ENCODE data around the gene ATXN10.
"Not testable (repeated sequence)": the region's sequence is repeated elsewhere in the genome, so short reads cannot be mapped to it uniquely, and the experiment has no call there.

Gene ATXN10

GRCh38 chr22:45678961-45679912 lies 7.6 kb downstream of the ATXN10 start:
- peak; percentile 79 for DNase-seq (ENCODE audit: low read depth)

- no peak for DNase-seq (ENCODE audit: low read depth)
These were observed 9.5 kb downstream of the ATXN10 start for GRCh38 chr22:45680932-45681700.

DNA sequence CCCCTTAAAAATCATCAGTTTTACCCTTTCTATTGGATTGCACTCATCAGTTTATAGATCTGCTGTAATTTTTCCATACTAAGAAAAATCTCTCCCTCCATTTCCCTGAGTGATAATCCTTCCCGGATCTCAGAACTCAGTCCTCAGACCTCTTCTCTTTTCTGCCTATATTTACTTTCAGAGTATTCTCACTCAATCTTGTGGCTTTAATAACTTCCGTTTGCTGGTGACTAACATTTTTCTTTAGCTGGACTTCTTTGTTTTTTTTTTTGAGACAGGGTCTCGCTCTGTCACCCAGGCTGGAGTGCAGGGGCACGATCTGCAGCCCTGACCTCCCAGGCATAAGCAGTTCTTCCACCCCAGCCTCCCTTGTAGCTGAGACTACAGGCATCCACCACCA lies 10.4 kb downstream of the ATXN10 start:
- DNase-seq (ENCODE audit: low read depth), result no peak

GRCh38 chr22:45682773-45683172 lies 11.1 kb downstream of the ATXN10 start:
- DNase-seq (ENCODE audit: low read depth), result not testable (repeated sequence)

DNA sequence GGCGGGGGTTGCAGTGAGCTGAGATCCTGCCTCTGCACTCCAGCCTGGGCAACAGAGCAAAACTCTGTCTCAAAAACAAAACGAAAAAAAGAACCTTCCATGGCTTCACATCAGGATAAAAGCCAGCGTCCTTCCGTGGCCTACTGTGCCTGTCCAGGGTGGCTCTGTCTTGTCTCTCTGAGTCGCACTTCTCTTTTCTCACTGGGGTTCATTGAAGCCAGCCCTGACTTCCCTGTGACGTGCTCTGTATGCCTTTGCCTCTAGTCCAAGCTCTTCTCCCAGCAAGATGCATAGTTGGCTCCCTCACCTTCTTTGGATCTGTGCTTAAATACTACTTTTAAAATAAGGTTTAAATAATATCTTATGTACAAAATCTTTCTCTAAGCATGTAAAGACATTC lies 11.6 kb downstream of the ATXN10 start:
- no peak for DNase-seq (ENCODE audit: low read depth)

- DNase-seq (ENCODE audit: low read depth), result no peak
These were observed 12.0 kb downstream of the ATXN10 start for GRCh38 chr22:45683680-45684079.

- DNase-seq (ENCODE audit: low read depth), result no peak
These were observed 12.5 kb downstream of the ATXN10 start for GRCh38 chr22:45684169-45684568.

GRCh38 chr22:45684752-45685574 lies 13.3 kb downstream of the ATXN10 start:
- DNase-seq (ENCODE audit: low read depth), result no peak

DNA sequence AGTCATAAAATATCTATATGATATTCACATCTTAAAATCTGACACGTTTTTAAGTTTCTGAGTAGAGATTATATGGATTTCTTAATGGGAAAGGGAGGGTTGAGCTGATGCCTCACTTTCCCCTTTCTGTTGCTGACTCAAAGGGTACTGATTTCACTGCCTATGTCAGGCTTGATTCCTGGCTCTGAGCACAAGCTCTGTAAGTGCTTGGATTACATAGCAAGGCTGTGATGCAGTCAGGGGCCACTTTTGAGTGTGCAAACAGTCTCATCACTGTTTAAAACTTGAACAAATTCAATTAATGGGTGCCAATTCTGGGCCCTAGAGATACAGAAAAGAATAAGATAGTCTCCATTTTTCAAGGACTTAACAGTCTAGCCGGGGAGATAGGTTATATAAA lies 14.4 kb downstream of the ATXN10 start:
- DNase-seq (ENCODE audit: low read depth), result no peak

- no peak for DNase-seq (ENCODE audit: low read depth)
These were observed 15.2 kb downstream of the ATXN10 start for GRCh38 chr22:45686836-45687235.

- peak; percentile 75 for DNase-seq (ENCODE audit: low read depth)
These were observed 17.0 kb downstream of the ATXN10 start for GRCh38 chr22:45688600-45689080.

DNA sequence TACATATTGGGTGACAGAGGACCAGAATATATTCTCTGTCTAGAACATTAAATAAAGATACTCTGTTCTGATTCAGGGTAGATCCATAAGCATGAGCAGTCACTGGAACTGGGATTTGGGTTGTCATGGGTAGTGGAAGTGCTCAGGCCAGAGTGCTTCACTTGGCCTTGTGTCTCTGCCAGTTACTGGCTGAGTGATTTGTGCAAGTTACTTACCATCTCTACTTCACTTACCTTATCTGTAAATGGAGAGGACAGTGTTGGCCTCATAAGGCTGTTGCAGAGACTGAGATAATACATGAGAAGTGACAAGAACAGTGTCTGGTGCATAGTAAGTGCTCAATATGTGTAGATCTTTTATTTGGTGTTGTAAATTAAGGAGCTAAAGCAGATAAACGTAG lies 17.6 kb downstream of the ATXN10 start:
- no peak for DNase-seq (ENCODE audit: low read depth)

DNA sequence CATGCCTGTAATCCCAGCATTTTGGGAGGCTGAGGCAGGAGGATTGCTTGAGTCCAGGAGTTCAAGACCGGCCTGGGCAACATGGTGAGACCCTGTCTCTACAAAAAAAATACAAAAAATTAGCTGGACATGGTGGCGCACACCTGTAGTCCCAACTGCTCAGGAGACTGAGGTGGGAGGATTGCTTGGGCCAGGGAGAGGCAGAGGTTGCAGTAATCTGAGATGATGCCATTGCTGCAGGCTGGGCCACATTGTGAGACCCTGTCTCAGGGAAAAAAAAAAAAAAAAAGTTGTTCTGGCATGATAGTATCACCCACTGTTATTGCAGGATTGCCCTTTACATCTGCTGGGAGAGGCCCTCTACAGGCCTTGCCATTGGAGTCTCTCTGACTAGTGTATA lies 18.4 kb downstream of the ATXN10 start:
- DNase-seq (ENCODE audit: low read depth), result no peak

- DNase-seq (ENCODE audit: low read depth), result no peak
These were observed 20.9 kb downstream of the ATXN10 start for GRCh38 chr22:45692549-45692948.

- DNase-seq (ENCODE audit: low read depth), result no peak
These were observed 22.2 kb downstream of the ATXN10 start for GRCh38 chr22:45693835-45694234.

DNA sequence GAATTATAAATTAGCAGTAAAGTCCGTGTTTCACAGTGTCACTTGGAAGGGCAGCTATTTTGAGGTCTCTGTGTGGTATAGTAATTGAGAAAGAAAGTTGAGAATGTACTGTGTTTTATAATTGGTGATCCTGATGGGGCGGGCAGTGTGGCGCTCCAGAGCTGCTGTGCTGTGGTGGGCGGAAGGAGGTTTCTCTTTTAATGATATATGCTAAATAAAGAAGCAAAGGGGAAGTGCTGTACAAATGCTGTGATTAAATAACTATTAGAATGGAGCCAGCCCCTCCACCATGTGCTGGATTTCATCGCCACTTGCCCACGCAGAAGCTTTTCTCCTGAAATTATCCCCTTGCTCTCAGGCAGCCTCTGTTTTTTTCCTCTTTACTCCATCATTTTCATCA lies 24.6 kb downstream of the ATXN10 start:
- no peak for DNase-seq (ENCODE audit: low read depth)

DNA sequence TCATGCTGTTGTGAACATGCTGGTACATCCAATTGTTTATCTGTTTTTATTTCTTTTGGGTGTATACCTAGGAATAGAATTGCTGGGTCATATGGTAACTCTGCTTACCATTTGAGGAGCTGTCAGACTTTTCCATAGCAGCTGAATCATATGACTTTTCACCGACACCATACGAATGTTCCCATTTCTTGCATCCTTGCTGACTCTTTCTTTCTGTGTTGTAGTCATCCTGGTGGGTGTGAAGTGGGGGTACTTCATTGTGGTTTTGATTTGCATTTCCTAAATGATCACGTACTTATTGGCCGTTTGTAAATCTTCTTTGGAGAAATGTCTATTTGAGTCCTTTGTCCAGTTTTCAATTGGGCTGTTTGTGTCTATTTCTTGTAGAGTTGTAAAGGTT lies 26.5 kb downstream of the ATXN10 start:
- no peak for DNase-seq (ENCODE audit: low read depth)

DNA sequence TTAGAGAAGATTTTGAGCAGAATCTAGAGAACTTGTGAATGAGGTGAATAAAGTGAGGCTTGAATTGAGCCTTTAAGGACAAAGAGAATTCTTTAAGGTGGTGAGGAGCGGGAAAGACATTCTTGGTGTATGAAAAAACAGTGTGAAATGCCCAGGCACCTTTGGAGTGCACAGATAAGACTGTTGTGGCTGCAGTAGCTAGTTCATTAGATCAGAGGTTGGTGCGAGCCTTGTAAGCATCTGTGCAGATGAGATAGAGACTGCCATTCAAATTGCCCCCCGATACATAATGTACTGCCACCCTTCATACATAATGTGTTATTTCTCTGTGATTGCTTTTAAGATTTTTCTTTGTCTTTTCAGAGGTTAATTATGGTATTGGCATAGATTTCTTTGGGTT lies 31.3 kb downstream of the ATXN10 start:
- DNase-seq (ENCODE audit: low read depth), result no peak

GRCh38 chr22:45703758-45704157 lies 32.1 kb downstream of the ATXN10 start:
- DNase-seq (ENCODE audit: low read depth), result no peak

DNA sequence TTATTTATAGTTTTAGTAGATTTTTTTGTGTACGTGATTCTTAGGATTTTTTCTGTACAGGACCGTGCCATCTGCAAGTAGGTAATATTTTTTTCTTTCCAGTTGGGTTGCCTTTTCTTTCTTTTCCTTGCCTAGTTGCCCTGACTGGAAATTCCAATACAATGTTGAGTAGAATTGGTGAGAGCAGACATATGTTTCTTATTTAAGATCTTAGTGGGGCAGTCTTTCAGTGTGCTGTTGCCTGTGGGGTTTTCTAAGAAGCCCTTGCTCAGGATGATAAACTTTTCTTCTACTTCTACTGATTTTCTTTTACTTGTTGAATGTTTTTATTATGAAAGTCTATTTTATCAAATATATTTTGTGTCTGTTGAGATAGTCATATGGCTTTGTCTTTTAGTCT lies 33.0 kb downstream of the ATXN10 start:
- DNase-seq (ENCODE audit: low read depth), result no peak

- DNase-seq (ENCODE audit: low read depth), result no peak
These were observed 36.0 kb downstream of the ATXN10 start for GRCh38 chr22:45707605-45708004.

DNA sequence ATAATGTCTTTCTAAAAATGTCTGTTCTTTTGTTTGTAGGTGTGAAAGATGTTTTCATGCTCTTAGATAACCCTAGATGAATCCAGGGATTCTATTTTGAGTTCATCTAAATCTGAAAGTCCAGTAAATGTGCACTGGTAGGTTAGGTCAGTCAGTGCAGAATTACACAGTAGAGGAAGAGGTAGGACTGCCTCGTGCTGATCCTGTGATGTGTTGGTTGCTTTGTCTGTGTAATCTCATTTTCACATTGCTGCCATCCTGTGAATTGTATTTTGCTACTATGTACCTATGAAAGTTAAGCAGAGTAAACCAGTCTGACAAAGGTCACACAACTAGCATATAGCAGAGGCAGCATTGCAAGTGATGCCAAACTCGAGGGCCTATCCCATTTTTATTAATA lies 36.5 kb downstream of the ATXN10 start:
- no peak for DNase-seq (ENCODE audit: low read depth)
